ENCODE measurements around the gene GJB3. TPM values are rescaled to one million over a fixed set of nuclear protein-coding genes. Genes with fewer than 3 reads are reported as not detected.
"Not testable (repeated sequence)": the region's sequence is repeated elsewhere in the genome, so short reads cannot be mapped to it uniquely, and the experiment has no call there.

GJB3 gene
- total RNA-seq, 1 donor from 2014 or later: not detected

DNA sequence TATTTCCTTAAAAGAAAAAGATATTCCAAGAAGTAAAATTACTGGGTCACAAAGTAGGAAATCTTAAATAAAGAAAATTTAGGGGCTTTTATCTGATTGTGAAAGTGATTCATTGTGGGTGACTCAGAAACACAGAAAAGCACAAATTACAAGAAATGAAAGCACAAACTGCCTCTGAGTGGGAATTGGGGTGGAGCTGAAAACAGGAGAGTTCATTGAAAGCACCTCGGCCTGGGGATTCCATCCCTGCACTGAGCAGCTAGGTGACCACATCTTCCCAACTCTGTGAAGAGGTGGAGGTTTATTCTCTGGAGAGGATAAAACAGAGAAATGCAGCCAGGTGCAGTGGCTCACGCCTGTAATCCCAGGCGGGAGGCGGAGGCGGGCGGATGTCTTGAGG lies 19.2 kb downstream of the GJB3 start:
- DNase-seq (ENCODE audit: low spot score): no peak
- Mint-ChIP-seq H3K9me3 (ENCODE audit: low read depth) (peaks cover 7% of the 10 kb centered on the region), H3K27ac (ENCODE audit: unreplicated experiment) (no peak overlapping the region), H3K27me3 (ENCODE audit: low read depth) (peaks cover 1% of the 10 kb centered on the region), H3K4me1 (ENCODE audit: low read depth) (peaks cover 6% of the 10 kb centered on the region), H3K4me3 (ENCODE audit: unreplicated experiment) (no peak overlapping the region), H3K36me3 (ENCODE audit: low read depth) (peaks cover 11% of the 10 kb centered on the region)
- TF ChIP-seq CTCF (IDR thresholded peaks at IDR 0.05): no peak

GRCh38 chr1:34803770-34804169 lies 22.8 kb downstream of the GJB3 start:
- DNase-seq (ENCODE audit: low spot score): no peak
- Mint-ChIP-seq H3K27me3 (ENCODE audit: low read depth) (no peaks in the 10 kb centered on the region), H3K27ac (ENCODE audit: unreplicated experiment) (no peak overlapping the region), H3K36me3 (ENCODE audit: low read depth) (peaks cover 6% of the 10 kb centered on the region), H3K9me3 (ENCODE audit: low read depth) (peaks cover 7% of the 10 kb centered on the region), H3K4me3 (ENCODE audit: unreplicated experiment) (no peak overlapping the region), H3K4me1 (ENCODE audit: low read depth) (peaks cover 17% of the 10 kb centered on the region)
- no peak for TF ChIP-seq CTCF (IDR thresholded peaks at IDR 0.05)

GRCh38 chr1:34806396-34806795 lies 25.4 kb downstream of the GJB3 start:
- no peak for DNase-seq (ENCODE audit: low spot score)
- no peaks in the 10 kb centered on the region for H3K27me3 Mint-ChIP-seq (ENCODE audit: low read depth)
- H3K9me3 Mint-ChIP-seq (ENCODE audit: low read depth): peaks cover 11% of the 10 kb centered on the region
- peak overlapping the region; percentile 1 for H3K27ac Mint-ChIP-seq (ENCODE audit: unreplicated experiment)
- H3K4me3 Mint-ChIP-seq (ENCODE audit: unreplicated experiment): no peak overlapping the region
- H3K36me3 Mint-ChIP-seq (ENCODE audit: low read depth): peaks cover 6% of the 10 kb centered on the region
- TF ChIP-seq CTCF (IDR thresholded peaks at IDR 0.05): no peak
- peaks cover 14% of the 10 kb centered on the region for H3K4me1 Mint-ChIP-seq (ENCODE audit: low read depth)

GRCh38 chr1:34808051-34808810 lies 27.2 kb downstream of the GJB3 start:
- Mint-ChIP-seq H3K4me3 (ENCODE audit: unreplicated experiment) (no peak overlapping the region), H3K9me3 (ENCODE audit: low read depth) (peaks cover 11% of the 10 kb centered on the region), H3K27ac (ENCODE audit: unreplicated experiment) (no peak overlapping the region), H3K4me1 (ENCODE audit: low read depth) (peaks cover 14% of the 10 kb centered on the region), H3K27me3 (ENCODE audit: low read depth) (no peaks in the 10 kb centered on the region), H3K36me3 (ENCODE audit: low read depth) (peaks cover 6% of the 10 kb centered on the region)
- TF ChIP-seq CTCF (IDR thresholded peaks at IDR 0.05): no peak
- no peak for DNase-seq (ENCODE audit: low spot score)

DNA sequence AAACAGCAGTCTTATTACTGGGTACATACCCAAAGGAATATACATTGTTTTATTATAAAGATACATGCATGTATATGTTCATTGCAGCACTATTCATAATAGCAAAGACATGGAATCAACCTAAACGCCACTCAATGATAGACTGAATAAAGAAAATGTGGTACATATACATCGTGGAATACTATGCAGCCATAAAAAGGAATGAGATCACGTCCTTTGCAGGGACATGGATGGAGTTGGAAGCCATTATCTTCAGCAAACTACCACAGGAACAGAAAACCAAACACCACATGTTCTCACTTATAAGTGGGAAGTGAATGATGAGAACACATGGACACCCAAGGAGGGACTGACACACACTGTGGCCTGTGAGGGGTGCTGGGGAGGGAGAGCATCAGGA lies 29.8 kb downstream of the GJB3 start:
- not testable (repeated sequence) for DNase-seq (ENCODE audit: low spot score); H3K4me3 Mint-ChIP-seq (ENCODE audit: unreplicated experiment); H3K27me3 Mint-ChIP-seq (ENCODE audit: low read depth); H3K27ac Mint-ChIP-seq (ENCODE audit: unreplicated experiment); H3K36me3 Mint-ChIP-seq (ENCODE audit: low read depth); H3K9me3 Mint-ChIP-seq (ENCODE audit: low read depth)
- H3K4me1 Mint-ChIP-seq (ENCODE audit: low read depth): peaks cover 35% of the 10 kb centered on the region

DNA sequence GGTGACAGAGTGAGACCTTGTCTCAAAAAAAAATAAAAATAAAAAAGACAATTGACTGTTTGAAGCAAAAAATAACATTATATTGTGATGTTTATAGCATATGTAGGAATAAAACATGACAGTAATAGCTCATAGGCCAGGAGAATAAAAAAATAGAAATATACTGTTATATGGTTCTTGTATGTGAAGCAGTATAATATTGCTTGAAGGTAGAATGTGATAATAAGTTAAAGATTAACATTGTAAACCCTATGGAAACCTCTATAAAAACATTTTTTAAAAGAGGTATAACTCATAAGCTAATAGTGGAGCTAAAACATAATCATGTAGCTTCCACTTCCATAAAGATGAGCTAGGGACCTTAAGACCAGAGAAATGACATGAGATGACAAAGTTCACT lies 35.3 kb downstream of the GJB3 start:
- Mint-ChIP-seq H3K9me3 (ENCODE audit: low read depth) (peaks cover 4% of the 10 kb centered on the region), H3K27me3 (ENCODE audit: low read depth) (no peaks in the 10 kb centered on the region), H3K36me3 (ENCODE audit: low read depth) (peaks cover 5% of the 10 kb centered on the region), H3K4me3 (ENCODE audit: unreplicated experiment) (no peak overlapping the region), H3K27ac (ENCODE audit: unreplicated experiment) (no peak overlapping the region), H3K4me1 (ENCODE audit: low read depth) (peaks cover 31% of the 10 kb centered on the region)
- no peak for TF ChIP-seq CTCF (IDR thresholded peaks at IDR 0.05)
- no peak for DNase-seq (ENCODE audit: low spot score)

All from chondrocyte (in vitro differentiated cells).